Thymus (tissue), 11 donors: Measurements from ENCODE around the gene IDUA. TPM values are rescaled to one million over a fixed set of nuclear protein-coding genes. Genes with fewer than 3 reads are reported as not detected.

Experiments
- DNase-seq, 9 donors: peaks; one replicate each; pipeline ENCODE4 v3.0.0-alpha.2; 2013; ENCODE audit warnings: low spot score in 9 of 9, low read depth in 6 of 9, missing footprints in 1 of 9
- H3K27ac ChIP-seq, 2 donors: one replicate each; pipeline ENCODE4 v1.5.1; 2013; ENCODE audit warnings: control low read depth in 1 of 2, low read depth in 1 of 2, low read length in 1 of 2, mild to moderate bottlenecking in 1 of 2, moderate library complexity in 1 of 2
- H3K27me3 ChIP-seq, 2 donors: one replicate each; pipeline ENCODE4 v1.5.1; 2013; ENCODE audit warnings: low read length in 1 of 2; ENCODE audit not compliant: control insufficient read depth in 2 of 2, insufficient read depth in 1 of 2
- H3K36me3 ChIP-seq, 2 donors: one replicate each; pipeline ENCODE4 v1.5.1; 2013; ENCODE audit warnings: low read length in 1 of 2, mild to moderate bottlenecking in 1 of 2, moderate library complexity in 1 of 2; ENCODE audit not compliant: control insufficient read depth in 2 of 2, insufficient read depth in 2 of 2
- H3K4me1 ChIP-seq, 2 donors: one replicate each; pipeline ENCODE4 v1.5.1; 2013; ENCODE audit warnings: low read length in 2 of 2; ENCODE audit not compliant: control insufficient read depth in 2 of 2, insufficient read depth in 2 of 2
- H3K4me3 ChIP-seq, 2 donors: one replicate each; pipeline ENCODE4 v1.5.1; 2013; ENCODE audit warnings: low read length in 2 of 2, control low read depth in 1 of 2, mild to moderate bottlenecking in 1 of 2
- H3K9me3 ChIP-seq, 2 donors: one replicate each; pipeline ENCODE4 v1.5.1; 2013; ENCODE audit warnings: low read length in 1 of 2, mild to moderate bottlenecking in 1 of 2; ENCODE audit not compliant: control insufficient read depth in 2 of 2, insufficient read depth in 1 of 2
- WGBS: extraction: QIAGEN DNeasy Blood & Tissue Kit; methylation state at CpG from one replicate; pipeline ENCODE4 v1.1.7; 2013; 5-methylcytosine and 5-hydroxymethylcytosine counted together
- polyA plus RNA-seq: library from polyadenylated mRNA; stranded (reverse); fragments of 200-250 nt; gene quantifications from one replicate; pipeline ENCODE4 v1.2.3, GENCODE V29; 2013
- total RNA-seq: library from RNA; stranded (reverse); fragments of 120-200 nt; gene quantifications from one replicate; pipeline ENCODE4 v1.2.4, GENCODE V29; 2013
- donor health status: healthy.

IDUA gene
- total and polyA plus RNA-seq, 2 donors = 12.6 to 27.4 TPM

- 97% methylated on average over 21 of the region's 21 CpGs for WGBS
- no peak overlapping the region for H3K4me3 ChIP-seq
- DNase-seq = no peak
- H3K4me1 ChIP-seq = no peaks in the 10 kb centered on the region
- H3K9me3 ChIP-seq = no peaks in the 10 kb centered on the region
- no peak overlapping the region for H3K27ac ChIP-seq
- H3K36me3 ChIP-seq = peaks cover 8 to 58% of the 10 kb centered on the region in 2 donors
- H3K27me3 ChIP-seq = peaks cover 0 to 30% of the 10 kb centered on the region in 2 donors
Measured at GRCh38 chr4:965766-966134, 21.1 kb upstream of the IDUA start.

GRCh38 chr4:966266-967112, 20.4 kb upstream of the IDUA start:
- Histone ChIP-seq H3K27me3 (peaks cover 0 to 37% of the 10 kb centered on the region in 2 donors), H3K9me3 (no peaks in the 10 kb centered on the region), H3K4me3 (no peak overlapping the region), H3K4me1 (peaks cover 1 to 2% of the 10 kb centered on the region in 2 donors), H3K27ac (no peak overlapping the region), H3K36me3 (peaks cover 8 to 52% of the 10 kb centered on the region in 2 donors)
- no peak for DNase-seq
- WGBS = 94% methylated on average over 48 of the region's 48 CpGs

DNA sequence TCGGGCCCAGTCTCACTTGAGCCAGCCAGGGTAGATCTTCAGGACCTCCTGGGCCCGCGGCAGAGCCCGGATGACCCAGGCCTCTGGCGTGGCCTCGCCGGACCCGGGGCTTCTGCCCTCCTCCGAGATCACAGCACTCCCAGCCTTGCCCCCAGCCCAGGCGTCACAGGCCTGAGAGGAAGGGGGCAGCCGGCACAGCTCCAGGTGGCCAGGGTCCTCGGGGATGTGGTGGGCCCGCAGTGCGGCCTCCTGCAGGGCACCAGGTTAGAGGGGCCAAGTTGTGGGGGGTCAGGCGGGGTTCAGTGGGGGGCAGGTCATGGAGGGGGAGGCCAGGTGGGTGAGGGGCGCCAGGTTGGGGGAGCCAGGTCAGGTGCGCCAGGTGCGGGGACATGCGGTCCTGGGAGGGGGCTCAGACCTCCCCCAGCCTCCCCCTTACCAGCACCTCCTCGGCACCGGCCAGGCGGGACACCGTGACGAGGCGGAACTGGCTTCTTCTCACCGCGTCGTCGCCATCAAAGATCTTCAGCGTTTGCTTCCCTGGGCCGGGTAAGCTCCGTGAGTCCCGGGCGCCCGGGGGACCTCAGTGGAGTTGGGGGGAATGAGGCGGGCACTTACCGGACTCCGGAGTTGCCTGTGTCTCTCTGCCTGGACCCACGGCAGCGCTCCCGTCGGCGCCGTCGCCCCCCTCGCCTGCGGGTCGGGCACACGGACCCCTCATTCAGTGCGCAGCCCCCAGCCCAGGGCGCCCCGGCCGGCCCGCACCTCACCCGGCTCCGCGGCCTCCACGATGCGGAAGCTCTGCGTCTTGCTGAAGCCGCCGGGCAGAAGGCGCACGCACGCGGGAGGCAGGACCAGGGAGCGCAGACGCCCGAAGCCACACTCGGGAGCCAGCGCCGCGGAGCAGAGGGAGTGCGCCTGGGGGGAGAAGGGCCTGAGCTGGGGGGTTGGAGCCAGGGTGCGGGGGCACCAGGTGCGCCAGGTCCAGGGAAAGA, 19.4 kb upstream of the IDUA start:
- 79% methylated on average over 76 of the region's 76 CpGs for WGBS
- Histone ChIP-seq H3K9me3 (no peaks in the 10 kb centered on the region), H3K27ac (no peak overlapping the region), H3K4me1 (peaks cover 7 to 11% of the 10 kb centered on the region in 2 donors), H3K4me3 (no peak overlapping the region), H3K27me3 (peaks cover 0 to 46% of the 10 kb centered on the region in 2 donors), H3K36me3 (peaks cover 2 to 43% of the 10 kb centered on the region in 2 donors)
- DNase-seq = no peak

DNA sequence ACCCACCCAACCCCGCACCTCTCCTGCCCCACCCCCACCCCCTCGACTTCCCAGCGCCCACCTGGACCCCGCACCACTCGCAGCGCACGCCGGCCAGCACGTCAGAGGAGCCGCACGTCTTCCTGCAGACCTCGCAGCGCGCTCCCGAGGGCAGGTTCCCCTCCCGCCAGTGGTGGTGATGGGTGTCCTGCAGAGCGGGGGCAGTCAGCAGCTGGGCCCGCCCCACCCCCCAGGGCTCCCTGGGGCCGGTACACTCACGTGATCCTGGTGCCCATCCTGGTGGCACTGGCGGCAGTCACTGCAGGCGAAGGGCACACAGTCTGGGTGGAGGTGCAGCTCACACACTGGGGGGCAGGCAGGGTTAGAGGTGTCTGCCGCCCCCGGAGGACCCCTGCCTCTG, 18.6 kb upstream of the IDUA start:
- Histone ChIP-seq H3K27me3 (peaks cover 0 to 51% of the 10 kb centered on the region in 2 donors), H3K27ac (no peak overlapping the region), H3K4me3 (no peak overlapping the region), H3K9me3 (no peaks in the 10 kb centered on the region), H3K36me3 (peaks cover 0 to 35% of the 10 kb centered on the region in 2 donors), H3K4me1 (peaks cover 11 to 15% of the 10 kb centered on the region in 2 donors)
- 69% methylated on average over 24 of the region's 24 CpGs for WGBS
- DNase-seq = no peak

- Histone ChIP-seq H3K4me3 (no peak overlapping the region), H3K27ac (no peak overlapping the region), H3K4me1 (peaks cover 11 to 17% of the 10 kb centered on the region in 2 donors), H3K36me3 (peaks cover 0 to 29% of the 10 kb centered on the region in 2 donors), H3K27me3 (peaks cover 0 to 51% of the 10 kb centered on the region in 2 donors), H3K9me3 (no peaks in the 10 kb centered on the region)
- 94% methylated on average over 23 of the region's 23 CpGs for WGBS
- no peak for DNase-seq
Measured at GRCh38 chr4:968621-969394, 18.0 kb upstream of the IDUA start.

DNA sequence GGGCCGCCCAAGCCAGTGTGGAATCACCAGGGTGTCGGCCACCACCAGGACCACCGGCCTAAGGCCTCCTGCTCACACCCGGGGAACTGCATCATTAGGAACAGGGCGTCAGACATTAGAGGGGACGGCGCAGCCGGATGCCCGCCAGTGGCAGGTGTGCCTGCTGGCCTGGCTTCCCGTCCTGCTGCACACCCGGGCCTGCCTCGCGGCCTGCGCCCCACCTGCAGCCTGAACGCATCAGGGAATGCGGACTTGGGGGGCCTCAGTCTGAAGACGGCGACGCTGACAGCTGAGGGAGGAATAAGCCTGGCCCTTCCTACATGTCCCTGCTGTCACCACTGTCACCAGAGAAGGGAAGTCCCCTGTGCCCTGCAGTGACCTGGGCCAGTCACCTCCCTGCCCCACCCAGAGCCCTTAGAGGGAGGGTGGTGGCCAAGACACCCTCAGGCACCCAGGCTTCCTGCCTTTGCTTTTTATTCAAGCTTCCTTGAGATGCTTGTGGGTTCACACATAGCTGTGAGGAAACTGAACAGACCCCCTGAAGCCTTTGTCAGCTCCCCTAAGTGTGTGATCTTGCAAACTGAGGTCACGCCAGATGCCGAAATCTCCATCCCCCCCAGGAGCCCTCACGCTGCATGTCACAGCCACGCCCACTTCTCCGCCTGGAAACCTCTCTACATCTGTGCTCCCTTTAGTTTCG, 16.6 kb upstream of the IDUA start:
- Histone ChIP-seq H3K36me3 (peaks cover 0 to 19% of the 10 kb centered on the region in 2 donors), H3K27me3 (peaks cover 0 to 60% of the 10 kb centered on the region in 2 donors), H3K9me3 (peaks cover 0 to 9% of the 10 kb centered on the region in 2 donors), H3K4me1 (peaks cover 11 to 19% of the 10 kb centered on the region in 2 donors), H3K27ac (no peak overlapping the region), H3K4me3 (no peak overlapping the region)
- no peak for DNase-seq
- 98% methylated on average over 25 of the region's 25 CpGs for WGBS

DNA sequence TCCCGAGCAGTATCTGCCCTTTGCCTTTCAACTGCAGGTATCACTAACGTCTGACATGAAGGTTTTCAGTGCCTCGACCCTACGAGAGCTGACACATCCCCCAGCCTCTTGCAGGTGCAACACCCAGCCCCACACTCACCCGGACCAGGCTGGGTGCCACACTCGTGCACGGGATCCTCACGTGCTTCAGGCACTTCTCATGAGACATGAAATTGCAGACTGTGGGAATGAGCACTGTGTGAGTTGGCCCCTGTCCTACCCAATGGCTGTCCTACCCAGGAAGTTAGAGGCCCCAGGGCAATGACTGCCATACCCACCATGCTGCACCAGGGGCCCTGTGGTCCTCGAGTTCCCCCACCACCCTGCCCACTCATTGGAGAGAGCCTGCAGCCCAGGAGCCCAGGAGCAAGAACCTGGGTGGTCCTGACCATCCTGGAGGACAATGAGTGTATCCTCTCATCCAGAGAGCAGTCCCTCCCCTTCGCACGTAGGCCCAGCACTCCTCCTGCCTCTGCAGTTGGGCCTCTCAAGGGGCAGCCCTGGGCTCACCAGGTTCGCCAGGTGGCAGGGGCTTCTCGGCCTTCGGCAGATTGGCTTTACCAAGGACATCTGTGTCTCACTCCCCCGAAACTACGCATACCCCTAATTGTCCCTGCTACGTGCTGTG, 15.9 kb upstream of the IDUA start:
- H3K4me3 ChIP-seq = no peak overlapping the region
- no peak overlapping the region for H3K27ac ChIP-seq
- H3K27me3 ChIP-seq = peaks cover 0 to 60% of the 10 kb centered on the region in 2 donors
- 95% methylated on average over 17 of the region's 17 CpGs for WGBS
- H3K9me3 ChIP-seq = peaks cover 0 to 9% of the 10 kb centered on the region in 2 donors
- DNase-seq = no peak
- peaks cover 11 to 19% of the 10 kb centered on the region in 2 donors for H3K4me1 ChIP-seq
- peaks cover 0 to 12% of the 10 kb centered on the region in 2 donors for H3K36me3 ChIP-seq
